Measurements from ENCODE around the gene PIGM. TPM values are rescaled to one million over a fixed set of nuclear protein-coding genes. Genes with fewer than 3 reads are reported as not detected.

PIGM gene
- polyA plus RNA-seq, 4 donors, result 10.8 to 14.9 (median 11.6) TPM

GRCh38 chr1:160024195-160024905 lies 7.4 kb downstream of the PIGM start:
- DNase-seq (ENCODE audit: low read depth in 4 of 4, low spot score in 2 of 4), result no peak

GRCh38 chr1:160022330-160023310 lies 9.2 kb downstream of the PIGM start:
- no peak for DNase-seq (ENCODE audit: low read depth in 4 of 4, low spot score in 2 of 4)

DNA sequence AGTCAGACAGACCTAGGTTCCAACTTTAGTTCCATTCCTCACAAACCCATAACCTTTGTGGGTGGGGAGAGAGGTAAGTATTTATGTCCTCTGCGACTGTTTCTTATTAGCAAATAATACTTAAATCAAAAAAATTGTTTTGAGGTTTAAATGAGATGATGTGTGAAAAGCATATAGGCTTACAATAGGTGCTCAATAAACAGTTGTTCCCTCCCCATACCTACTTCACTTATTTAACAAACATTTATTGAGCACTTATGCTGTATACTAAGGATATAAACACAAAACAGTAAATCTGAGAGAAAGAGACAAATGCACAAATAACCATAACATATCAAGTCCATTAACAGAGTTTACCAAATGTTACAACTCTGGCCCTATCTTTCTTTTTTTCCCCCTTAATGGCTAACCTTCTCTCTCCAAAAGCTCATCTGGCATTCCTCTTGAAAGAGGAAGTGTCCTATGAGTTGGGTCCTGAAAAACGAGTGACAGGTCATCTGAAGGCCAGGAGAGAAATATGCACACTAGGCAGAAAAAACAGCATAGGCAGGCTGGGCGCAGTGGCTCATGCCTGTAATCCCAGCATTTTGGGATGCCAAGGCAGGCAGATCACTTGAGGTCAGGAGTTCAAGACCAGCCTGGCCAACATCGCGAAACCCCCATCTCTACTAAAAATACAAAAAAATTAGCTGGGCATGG lies 10.3 kb downstream of the PIGM start:
- no peak for DNase-seq (ENCODE audit: low read depth in 4 of 4, low spot score in 2 of 4)

DNA sequence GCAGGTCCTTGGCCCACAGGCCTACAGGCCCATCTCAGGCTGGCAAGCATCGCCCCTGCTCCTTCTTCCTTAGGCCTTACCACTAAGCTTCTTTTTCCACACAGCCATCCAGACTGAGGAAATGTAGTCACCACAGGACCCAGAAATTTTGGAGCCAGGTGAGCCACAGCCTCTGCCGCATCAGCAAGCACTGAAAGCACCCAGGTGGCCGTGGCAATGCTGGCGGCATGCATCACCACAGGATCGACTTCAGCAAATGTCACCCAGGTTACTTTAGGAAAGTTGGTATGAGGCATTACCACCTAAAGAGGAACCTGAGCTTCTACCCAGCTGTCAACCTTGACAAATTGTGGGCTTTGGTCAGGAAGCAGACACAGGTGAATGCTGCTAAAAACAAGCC lies 11.6 kb downstream of the PIGM start:
- no peak for DNase-seq (ENCODE audit: low read depth in 4 of 4, low spot score in 2 of 4)

DNA sequence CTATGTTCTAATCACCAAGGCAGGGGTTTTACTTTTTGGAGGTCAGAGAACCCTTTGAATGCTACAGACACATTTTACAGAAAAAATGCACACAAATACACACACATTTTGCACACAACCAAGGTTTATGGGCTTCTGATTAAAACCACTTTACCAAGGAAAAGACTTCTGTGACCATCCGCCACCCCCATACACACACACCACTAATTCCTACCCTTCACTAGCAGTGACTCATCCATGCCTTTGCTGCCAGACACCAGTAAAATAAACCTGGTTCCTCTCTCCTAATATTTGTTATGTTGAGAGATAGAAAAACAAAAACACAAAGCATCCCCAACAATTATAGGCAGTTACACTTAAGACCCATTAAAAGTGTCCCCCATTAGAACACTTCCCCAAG lies 12.9 kb downstream of the PIGM start:
- no peak for DNase-seq (ENCODE audit: low read depth in 4 of 4, low spot score in 2 of 4)

DNA sequence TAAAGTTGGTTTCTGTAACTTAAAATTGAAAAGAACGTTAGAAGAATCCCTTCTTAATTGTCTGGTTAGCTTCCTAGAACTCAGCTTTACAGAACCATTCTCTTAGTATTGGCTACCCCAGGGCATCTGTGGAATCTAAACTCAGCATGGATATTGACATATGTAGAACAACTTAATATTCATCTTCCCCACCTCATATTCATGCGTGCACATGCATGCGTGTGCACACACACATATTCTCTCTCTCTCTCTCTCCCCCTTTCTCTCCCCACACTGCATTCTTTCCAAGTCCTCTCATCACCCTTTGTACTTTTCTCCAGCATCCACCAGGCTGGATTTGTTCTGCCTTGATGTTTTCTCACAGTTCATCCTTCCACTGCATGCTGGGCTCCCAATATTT lies 13.4 kb downstream of the PIGM start:
- no peak for DNase-seq (ENCODE audit: low read depth in 4 of 4, low spot score in 2 of 4)

DNA sequence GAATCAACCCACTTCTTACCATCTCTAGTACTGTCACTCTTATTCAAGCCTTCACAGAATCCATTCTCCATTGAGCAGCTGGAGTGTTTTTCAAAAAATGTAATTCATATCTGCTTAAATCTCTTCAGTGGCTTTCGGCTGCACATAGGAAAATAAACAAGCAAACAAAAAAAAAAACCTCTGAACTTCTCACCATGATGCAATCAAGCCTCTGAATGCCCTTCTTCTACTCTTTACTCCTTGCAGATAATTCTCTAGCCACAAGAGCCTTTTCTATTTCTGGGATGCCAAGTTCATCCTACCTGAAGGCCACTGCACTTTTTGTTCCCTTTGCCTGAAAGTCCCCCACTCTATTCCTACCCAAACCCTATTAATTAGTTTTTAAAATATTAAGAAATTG lies 14.2 kb downstream of the PIGM start:
- no peak for DNase-seq (ENCODE audit: low read depth in 4 of 4, low spot score in 2 of 4)

- no peak for DNase-seq (ENCODE audit: low read depth in 4 of 4, low spot score in 2 of 4)
Measured at GRCh38 chr1:160011781-160012180, 20.0 kb downstream of the PIGM start.

GRCh38 chr1:160009801-160010200 lies 22.0 kb downstream of the PIGM start:
- no peak for DNase-seq (ENCODE audit: low read depth in 4 of 4, low spot score in 2 of 4)

DNA sequence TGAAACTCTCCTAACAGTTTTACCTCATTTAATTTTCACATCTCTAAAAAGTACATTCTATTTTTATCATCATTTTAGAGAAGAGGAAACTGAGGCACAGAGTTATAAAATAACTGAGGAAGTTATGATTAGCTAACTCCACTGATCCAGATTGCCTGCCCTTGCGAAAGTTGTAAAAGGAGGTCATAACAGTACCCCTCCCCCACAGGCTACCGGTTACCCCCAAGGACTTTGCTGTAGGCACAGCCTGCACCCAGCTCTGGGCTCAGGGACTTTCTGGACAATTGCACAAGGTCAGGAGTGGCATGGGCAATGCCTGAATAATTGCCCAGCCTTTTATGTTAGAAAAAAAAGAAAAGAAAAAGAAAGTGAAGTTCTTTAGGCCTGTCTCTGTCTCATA lies 22.7 kb downstream of the PIGM start:
- DNase-seq (ENCODE audit: low read depth in 4 of 4, low spot score in 2 of 4), result no peak

GRCh38 chr1:160007577-160008200 lies 24.1 kb downstream of the PIGM start:
- peak in 1 of 4 donors; percentile 21 for DNase-seq (ENCODE audit: low read depth in 4 of 4, low spot score in 2 of 4)

GRCh38 chr1:160006312-160006940 lies 25.4 kb downstream of the PIGM start:
- peak in 2 of 4 donors; percentile 31 to 41 for DNase-seq (ENCODE audit: low read depth in 4 of 4, low spot score in 2 of 4)

DNA sequence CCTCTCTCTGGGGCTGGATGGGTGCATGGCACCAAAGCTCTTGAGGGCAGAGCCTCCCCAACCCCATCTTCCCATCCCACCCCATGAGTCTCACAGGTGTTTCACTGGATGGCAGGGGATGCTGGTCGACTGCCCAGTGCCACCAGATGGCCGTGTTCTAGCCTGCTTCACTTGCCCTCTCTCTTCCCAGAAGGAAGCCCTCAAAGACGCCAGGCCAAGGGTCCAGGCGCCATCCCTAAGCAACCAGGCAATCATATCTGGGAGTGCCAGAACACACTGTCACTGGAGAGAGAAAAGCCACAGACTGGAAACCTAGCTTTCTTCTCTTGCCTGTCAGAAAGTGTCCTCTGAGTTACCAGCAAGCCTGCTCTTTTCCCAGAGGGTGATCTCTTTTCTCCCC lies 26.7 kb downstream of the PIGM start:
- no peak for DNase-seq (ENCODE audit: low read depth in 4 of 4, low spot score in 2 of 4)

DNA sequence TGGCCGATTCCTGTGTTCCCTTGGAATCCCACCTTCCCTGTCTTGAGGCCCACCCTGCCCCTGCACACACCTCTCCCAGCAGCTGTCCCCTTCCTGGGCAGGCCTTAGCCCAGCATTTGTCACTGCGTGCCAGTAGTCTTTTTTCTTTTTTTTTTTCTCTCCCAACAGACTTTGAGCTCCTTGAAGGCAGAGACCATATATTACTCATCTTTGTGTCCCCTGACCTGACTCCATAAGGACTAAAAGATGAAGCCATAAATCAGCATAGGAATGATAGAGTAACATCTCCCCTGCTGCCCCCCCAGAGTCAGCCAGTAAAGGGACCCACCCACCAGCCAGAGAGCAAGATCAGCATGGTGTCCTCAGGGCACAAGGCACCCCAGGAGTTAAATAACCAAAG lies 27.4 kb downstream of the PIGM start:
- no peak for DNase-seq (ENCODE audit: low read depth in 4 of 4, low spot score in 2 of 4)

GRCh38 chr1:160004001-160004400 lies 27.8 kb downstream of the PIGM start:
- DNase-seq (ENCODE audit: low read depth in 4 of 4, low spot score in 2 of 4), result no peak

- DNase-seq (ENCODE audit: low read depth in 4 of 4, low spot score in 2 of 4), result no peak
Measured at GRCh38 chr1:160001440-160001839, 30.4 kb downstream of the PIGM start.

DNA sequence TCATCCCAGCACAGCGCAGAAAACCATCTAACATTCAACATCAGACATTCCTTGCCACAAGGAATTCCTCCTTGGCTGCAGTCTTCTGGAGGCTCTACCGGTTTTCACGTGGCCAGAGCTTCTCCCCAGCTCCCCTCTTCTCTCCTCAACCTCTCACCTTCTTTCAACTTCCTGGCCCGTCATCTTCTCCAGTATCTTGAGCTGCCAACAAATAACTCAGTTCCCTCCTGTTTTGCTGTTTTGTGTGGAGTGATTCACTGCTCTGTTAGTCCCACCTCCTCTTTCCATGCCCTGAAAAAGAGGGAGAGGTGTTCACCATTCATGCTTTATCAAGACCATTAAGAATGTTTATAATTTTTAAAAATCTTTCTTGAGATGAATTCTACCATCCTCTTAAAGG lies 32.6 kb downstream of the PIGM start:
- no peak for DNase-seq (ENCODE audit: low read depth in 4 of 4, low spot score in 2 of 4)

- no peak for DNase-seq (ENCODE audit: low read depth in 4 of 4, low spot score in 2 of 4)
Measured at GRCh38 chr1:159996653-159997052, 35.1 kb downstream of the PIGM start.

DNA sequence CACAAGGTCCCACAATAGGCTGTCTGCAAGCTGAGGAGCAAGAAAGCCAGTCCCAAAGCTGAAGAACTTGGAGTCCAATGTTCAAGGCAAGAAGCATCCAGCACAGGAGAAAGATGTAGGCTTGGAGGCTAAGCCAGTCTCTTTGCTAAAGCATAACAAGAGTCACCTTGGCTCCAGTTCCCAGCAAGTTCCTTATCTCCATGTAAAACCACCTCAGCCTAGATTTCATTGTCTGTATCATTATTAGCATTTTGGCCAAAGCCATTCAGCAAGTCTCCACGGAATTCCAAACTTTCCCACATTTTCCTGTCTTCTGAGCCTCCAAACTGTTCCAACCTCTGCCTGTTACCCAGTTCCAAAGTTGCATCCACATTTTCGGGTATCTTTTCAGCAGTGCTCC lies 36.9 kb downstream of the PIGM start:
- DNase-seq (ENCODE audit: low read depth in 4 of 4, low spot score in 2 of 4), result no peak

DNA sequence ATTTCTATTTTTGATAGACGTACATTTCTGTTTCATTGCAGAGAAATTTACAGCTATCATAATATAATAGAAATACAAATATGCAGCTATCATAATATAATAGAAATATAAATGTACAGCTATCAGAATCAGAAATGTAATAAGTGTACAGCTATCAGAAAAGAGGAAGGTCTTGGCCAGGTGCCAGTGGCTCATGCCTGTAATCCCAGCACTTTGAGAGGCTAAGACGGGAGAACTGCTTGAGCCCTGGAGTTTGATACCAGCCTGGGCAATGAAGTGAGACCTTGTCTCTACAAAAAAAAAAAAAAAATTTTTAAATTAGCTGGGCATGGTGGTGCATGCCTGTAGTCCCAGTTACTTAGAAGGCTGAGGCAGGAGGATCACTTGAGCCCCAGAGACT lies 37.9 kb downstream of the PIGM start:
- no peak for DNase-seq (ENCODE audit: low read depth in 4 of 4, low spot score in 2 of 4)
